Large intestine (tissue), 3 donors: ENCODE measurements around the gene SPPL2B. TPM values are rescaled to one million over a fixed set of nuclear protein-coding genes. Genes with fewer than 3 reads are reported as not detected.

Experiments
- DNase-seq, 2 donors: peaks; one replicate each; pipeline versions ENCODE4 v3.0.0 to v3.0.0-alpha.2; 2013
- H3K27ac ChIP-seq: one replicate; pipeline ENCODE4 v1.5.1; 2013; ENCODE audit warnings: low read length
- H3K27me3 ChIP-seq: 2 replicates; pipeline ENCODE4 v1.6.1; 2013; ENCODE audit warnings: low read length; ENCODE audit not compliant: control insufficient read depth, insufficient read depth
- H3K36me3 ChIP-seq: 2 replicates; pipeline ENCODE4 v1.6.1; 2013; ENCODE audit warnings: low read length; ENCODE audit not compliant: control insufficient read depth, insufficient read depth
- H3K4me1 ChIP-seq: one replicate; pipeline ENCODE4 v1.6.1; 2013; ENCODE audit warnings: low read length; ENCODE audit not compliant: control insufficient read depth, insufficient read depth
- H3K4me3 ChIP-seq: one replicate; pipeline ENCODE4 v1.5.1; 2013; ENCODE audit warnings: low read length
- H3K9me3 ChIP-seq: one replicate; pipeline ENCODE4 v1.6.1; 2013; ENCODE audit warnings: mild to moderate bottlenecking, low read depth, low read length, moderate library complexity; ENCODE audit not compliant: control insufficient read depth
- WGBS: methylation state at CpG from one replicate; pipeline ENCODE4 v1.1.5; 2013; ENCODE audit warnings: low lambda C conversion rate; ENCODE audit not compliant: insufficient coverage; 5-methylcytosine and 5-hydroxymethylcytosine counted together
- polyA plus RNA-seq: library from polyadenylated mRNA; unstranded; fragments of 120-200 nt; gene quantifications from one replicate; pipeline ENCODE4 v1.2.1, GENCODE V29; 2013

SPPL2B gene
- polyA plus RNA-seq, 1 donor = 112 TPM

- no CpG with 5 or more reads among the region's 15 CpGs for WGBS
- Histone ChIP-seq H3K36me3 (no peaks in the 10 kb centered on the region), H3K4me3 (no peak overlapping the region), H3K4me1 (no peaks in the 10 kb centered on the region), H3K9me3 (peaks cover 6% of the 10 kb centered on the region), H3K27me3 (peaks cover 34% of the 10 kb centered on the region), H3K27ac (no peak overlapping the region)
- no peak for DNase-seq
Observed at GRCh38 chr19:2362970-2363300, 34.5 kb downstream of the SPPL2B start.

- Histone ChIP-seq H3K27ac (no peak overlapping the region), H3K27me3 (peaks cover 34% of the 10 kb centered on the region), H3K4me3 (no peak overlapping the region), H3K4me1 (no peaks in the 10 kb centered on the region), H3K9me3 (peaks cover 6% of the 10 kb centered on the region), H3K36me3 (no peaks in the 10 kb centered on the region)
- no peak for DNase-seq
- no CpG with 5 or more reads among the region's 17 CpGs for WGBS
Observed at GRCh38 chr19:2363419-2363818, 34.9 kb downstream of the SPPL2B start.

GRCh38 chr19:2365201-2365970 lies 36.9 kb downstream of the SPPL2B start:
- 27% methylated on average over 1 of the region's 10 CpGs for WGBS
- Histone ChIP-seq H3K36me3 (no peaks in the 10 kb centered on the region), H3K27ac (no peak overlapping the region), H3K4me3 (no peak overlapping the region), H3K27me3 (peaks cover 21% of the 10 kb centered on the region), H3K9me3 (peaks cover 10% of the 10 kb centered on the region), H3K4me1 (no peaks in the 10 kb centered on the region)
- DNase-seq = no peak

GRCh38 chr19:2371656-2372055 lies 43.2 kb downstream of the SPPL2B start:
- H3K27ac ChIP-seq = no peak overlapping the region
- peaks cover 4% of the 10 kb centered on the region for H3K4me1 ChIP-seq
- WGBS = no CpG with 5 or more reads among the region's 16 CpGs
- peaks cover 2% of the 10 kb centered on the region for H3K27me3 ChIP-seq
- H3K36me3 ChIP-seq = no peaks in the 10 kb centered on the region
- H3K4me3 ChIP-seq = no peak overlapping the region
- H3K9me3 ChIP-seq = peaks cover 3% of the 10 kb centered on the region
- DNase-seq = no peak

- H3K4me3 ChIP-seq = no peak overlapping the region
- no peak for DNase-seq
- H3K4me1 ChIP-seq = peaks cover 4% of the 10 kb centered on the region
- H3K9me3 ChIP-seq = peaks cover 3% of the 10 kb centered on the region
- WGBS = 87% methylated on average over 4 of the region's 11 CpGs
- peaks cover 2% of the 10 kb centered on the region for H3K27me3 ChIP-seq
- no peak overlapping the region for H3K27ac ChIP-seq
- H3K36me3 ChIP-seq = no peaks in the 10 kb centered on the region
Observed at GRCh38 chr19:2372076-2372612, 43.7 kb downstream of the SPPL2B start.

GRCh38 chr19:2374808-2375207 lies 46.3 kb downstream of the SPPL2B start:
- H3K9me3 ChIP-seq = peaks cover 3% of the 10 kb centered on the region
- H3K36me3 ChIP-seq = no peaks in the 10 kb centered on the region
- no peak overlapping the region for H3K27ac ChIP-seq
- H3K4me1 ChIP-seq = peaks cover 4% of the 10 kb centered on the region
- peaks cover 2% of the 10 kb centered on the region for H3K27me3 ChIP-seq
- no peak for DNase-seq
- no CpG with 5 or more reads among the region's 13 CpGs for WGBS
- no peak overlapping the region for H3K4me3 ChIP-seq

- H3K27ac ChIP-seq = no peak overlapping the region
- H3K36me3 ChIP-seq = no peaks in the 10 kb centered on the region
- H3K9me3 ChIP-seq = peaks cover 9% of the 10 kb centered on the region
- WGBS = no CpG with 5 or more reads among the region's 7 CpGs
- H3K27me3 ChIP-seq = peaks cover 2% of the 10 kb centered on the region
- H3K4me3 ChIP-seq = no peak overlapping the region
- peaks cover 4% of the 10 kb centered on the region for H3K4me1 ChIP-seq
- DNase-seq = no peak
Observed at GRCh38 chr19:2375353-2376121, 47.1 kb downstream of the SPPL2B start.

- Histone ChIP-seq H3K9me3 (peaks cover 9% of the 10 kb centered on the region), H3K36me3 (no peaks in the 10 kb centered on the region), H3K4me1 (peaks cover 4% of the 10 kb centered on the region), H3K4me3 (no peak overlapping the region), H3K27me3 (peaks cover 6% of the 10 kb centered on the region), H3K27ac (no peak overlapping the region)
- WGBS = no CpG with 5 or more reads among the region's 15 CpGs
- DNase-seq = no peak
Observed at GRCh38 chr19:2376784-2377519, 48.5 kb downstream of the SPPL2B start.

GRCh38 chr19:2380567-2380966 lies 52.1 kb downstream of the SPPL2B start:
- no peak overlapping the region for H3K27ac ChIP-seq
- no peak overlapping the region for H3K4me3 ChIP-seq
- H3K9me3 ChIP-seq = peaks cover 9% of the 10 kb centered on the region
- peaks cover 4% of the 10 kb centered on the region for H3K27me3 ChIP-seq
- no CpG with 5 or more reads among the region's 2 CpGs for WGBS
- no peak for DNase-seq
- H3K36me3 ChIP-seq = no peaks in the 10 kb centered on the region
- H3K4me1 ChIP-seq = no peaks in the 10 kb centered on the region

GRCh38 chr19:2381148-2381820 lies 52.8 kb downstream of the SPPL2B start:
- Histone ChIP-seq H3K4me1 (no peaks in the 10 kb centered on the region), H3K9me3 (peaks cover 9% of the 10 kb centered on the region), H3K4me3 (no peak overlapping the region), H3K36me3 (no peaks in the 10 kb centered on the region), H3K27me3 (peaks cover 4% of the 10 kb centered on the region), H3K27ac (no peak overlapping the region)
- no CpG with 5 or more reads among the region's 18 CpGs for WGBS
- DNase-seq = peak; percentile 19 to 21
